SK-N-SH (cell line): Measurements from ENCODE around the gene CYB561D2. TPM values are rescaled to one million over a fixed set of nuclear protein-coding genes. Genes with fewer than 3 reads are reported as not detected.

Source experiments
- CTCF ChIA-PET: fragments of 300-600, 350-600 bp; formaldehyde crosslinking; extraction: SDS; loops from one replicate; lab custom pipeline; 2021; lab: Yijun Ruan, JAX
- POLR2A ChIA-PET: fragments of 350-600 bp; sonication (Branson Sonifier 250); formaldehyde crosslinking; extraction: SDS; loops from one replicate; lab custom pipeline; 2020; ENCODE audit warnings: antibody characterized with exemption, inconsistent platforms; lab: Yijun Ruan, JAX
- DNase-seq: peaks from one replicate; pipeline ENCODE4 v3.0.0; 2012
- H2AFZ ChIP-seq: fragments of 200-600 bp; sonication (generic); 2 replicates; pipeline ENCODE4 v1.8.1; 2016; ENCODE audit warnings: antibody characterized with exemption, mild to moderate bottlenecking, low read depth
- H3F3A ChIP-seq: fragments of 200-600 bp; sonication (generic); replicated peaks from 2 replicates; pipeline ENCODE3; 2016; ENCODE audit warnings: antibody characterized with exemption, mild to moderate bottlenecking; ENCODE audit not compliant: insufficient read depth
- H3K27ac ChIP-seq, 2 experiments: fragments of 200-500 bp in 1 of 2; fragments of 200-600 bp in 1 of 2; sonication (Bioruptor generic) in 1 of 2; sonication (generic), shearing (Covaris generic) in 1 of 2; 2 replicates each; pipeline versions ENCODE4 v1.5.1 to v1.6.1; 2014 to 2016; ENCODE audit warnings: low read depth in 2 of 2, inconsistent platforms in 1 of 2, low read length in 1 of 2, mild to moderate bottlenecking in 1 of 2, mixed read lengths in 1 of 2
- H3K27me3 ChIP-seq: fragments of 200-600 bp; sonication (generic), shearing (Covaris generic); 2 replicates; pipeline ENCODE4 v1.6.1; 2016; ENCODE audit warnings: mixed run types; ENCODE audit not compliant: insufficient read depth
- H3K36me3 ChIP-seq, 2 experiments: fragments of 200-500 bp in 1 of 2; fragments of 200-600 bp in 1 of 2; sonication (Bioruptor generic) in 1 of 2; sonication (generic) in 1 of 2; replicated peaks in 1 of 2; 2 replicates each; pipeline versions ENCODE3 to v1.5.1; 2014 to 2016; ENCODE audit warnings: low read length in 1 of 2, mild to moderate bottlenecking in 1 of 2; ENCODE audit not compliant: insufficient read depth in 2 of 2, control insufficient read depth in 1 of 2
- H3K4me1 ChIP-seq, 2 experiments: fragments of 200-500 bp in 1 of 2; fragments of 200-600 bp in 1 of 2; sonication (Bioruptor generic) in 1 of 2; sonication (generic), shearing (Covaris generic) in 1 of 2; 2 replicates each; pipeline versions ENCODE4 v1.5.1 to v1.6.1; 2014 to 2016; ENCODE audit warnings: low read depth in 1 of 2, low read length in 1 of 2, mixed run types in 1 of 2; ENCODE audit not compliant: insufficient read depth in 2 of 2, control insufficient read depth in 1 of 2
- H3K4me2 ChIP-seq: fragments of 200-600 bp; sonication (generic), shearing (Covaris generic); 2 replicates; pipeline ENCODE4 v1.6.1; 2017; ENCODE audit warnings: mixed run types
- H3K4me3 ChIP-seq, 2 experiments: fragments of 200-500 bp in 1 of 2; fragments of 200-600 bp in 1 of 2; sonication (Bioruptor generic) in 1 of 2; sonication (generic), shearing (Covaris generic) in 1 of 2; 2 replicates each; pipeline versions ENCODE4 v1.5.1 to v1.8.1; 2014 to 2016; ENCODE audit warnings: low read depth in 2 of 2, inconsistent platforms in 1 of 2, low read length in 1 of 2, mild to moderate bottlenecking in 1 of 2, mixed read lengths in 1 of 2, moderate library complexity in 1 of 2
- H3K79me2 ChIP-seq: fragments of 200-600 bp; sonication (generic); 2 replicates; pipeline ENCODE4 v1.8.1; 2017; ENCODE audit warnings: mild to moderate bottlenecking; ENCODE audit not compliant: insufficient read depth
- H3K9ac ChIP-seq: fragments of 200-600 bp; sonication (generic); 2 replicates; pipeline ENCODE4 v1.6.1; 2017; ENCODE audit warnings: mixed run types
- H3K9me2 ChIP-seq: fragments of 200-600 bp; sonication (generic); 2 replicates; pipeline ENCODE4 v1.6.1; 2017; ENCODE audit warnings: mixed run types
- H3K9me3 ChIP-seq: fragments of 200-600 bp; sonication (generic); 2 replicates; pipeline ENCODE4 v1.6.1; 2017; ENCODE audit warnings: mixed run types, mild to moderate bottlenecking, moderate library complexity
- H4K20me1 ChIP-seq: fragments of 200-600 bp; sonication (generic); 2 replicates; pipeline ENCODE4 v1.6.1; 2017; ENCODE audit warnings: mild to moderate bottlenecking, mixed run types; ENCODE audit not compliant: insufficient read depth
- CTCF ChIP-seq: fragments of 200-600 bp; sonication (generic); IDR thresholded peaks from 2 replicates; pipeline ENCODE4 v1.6.1; 2017; ENCODE audit warnings: antibody characterized with exemption, mild to moderate bottlenecking, moderate library complexity
- FOSL2 ChIP-seq: IDR thresholded peaks from 2 replicates; pipeline ENCODE4 v1.4.0; 2012; ENCODE audit warnings: low read depth, mild to moderate bottlenecking, moderate library complexity, borderline replicate concordance
- JUND ChIP-seq: IDR thresholded peaks from 2 replicates; pipeline ENCODE4 v1.4.0; 2012
- MAX ChIP-seq: IDR thresholded peaks from 2 replicates; pipeline ENCODE4 v1.4.0; 2012; ENCODE audit warnings: low read depth
- RAD21 ChIP-seq: IDR thresholded peaks from 2 replicates; pipeline ENCODE4 v1.6.1; 2012; ENCODE audit warnings: mild to moderate bottlenecking, low read length
- RCOR1 ChIP-seq: fragments of 150-350 bp; IDR thresholded peaks from 2 replicates; pipeline ENCODE4 v1.6.1; 2017; ENCODE audit warnings: antibody characterized with exemption, low read length
- RFX5 ChIP-seq: IDR thresholded peaks from 2 replicates; pipeline ENCODE4 v1.6.1; 2012; ENCODE audit warnings: mild to moderate bottlenecking, improper control_type of control experiment, low read length
- TCF12 ChIP-seq: IDR thresholded peaks from 2 replicates; pipeline ENCODE4 v1.4.0; 2012
- TEAD4 ChIP-seq: IDR thresholded peaks from 2 replicates; pipeline ENCODE4 v1.4.0; 2012; ENCODE audit warnings: mild to moderate bottlenecking, borderline replicate concordance; ENCODE audit not compliant: insufficient read depth
- USF1 ChIP-seq: IDR thresholded peaks from 2 replicates; pipeline ENCODE4 v1.4.0; 2012; ENCODE audit warnings: low read depth, borderline replicate concordance
- YY1 ChIP-seq: IDR thresholded peaks from 2 replicates; pipeline ENCODE4 v1.4.0; 2012; ENCODE audit warnings: low read depth, mild to moderate bottlenecking
- ZBTB33 ChIP-seq: IDR thresholded peaks from 2 replicates; pipeline ENCODE4 v1.4.0; 2012; ENCODE audit warnings: low read depth, borderline replicate concordance
- WGBS: methylation state at CpG from one replicate; pipeline ENCODE4 v1.1.6; 2017; ENCODE audit warnings: low lambda C conversion rate; 5-methylcytosine and 5-hydroxymethylcytosine counted together
- polyA plus RNA-seq, 3 experiments: library from polyadenylated mRNA; depleted of rRNA; stranded (reverse); fragments of >200 nt; gene quantifications; 2 replicates each; pipeline ENCODE4 v1.2.3, GENCODE V29; 2012

CYB561D2 gene
- polyA plus RNA-seq, 1 of the 3 experiments (the other 2 are of a cell fraction): 40.7 TPM

- peak; percentile 10; the same call in 1 of the 2 replicates for TF ChIP-seq RAD21
- TF ChIP-seq RFX5: no peak
- peaks cover 0 to 89% of the 10 kb centered on the region in 2 experiments; a peak in 2 of 4 replicates for H3K4me1 ChIP-seq
- no peak overlapping the region for H3K4me3 ChIP-seq
- H3K79me2 ChIP-seq: no peaks in the 10 kb centered on the region
- H2AFZ ChIP-seq: no peak overlapping the region
- H3K9ac ChIP-seq: no peak overlapping the region
- POLR2A ChIA-PET: interaction anchor here (1.0 kb wide), 1 partner anchor 13 kb away, joined by 3 read pairs; no protein-coding TSS in a partner anchor
- WGBS: 64% methylated on average over 7 of the region's 8 CpGs
- H3K27me3 ChIP-seq: no peaks in the 10 kb centered on the region
- no peaks in the 10 kb centered on the region for H3K9me3 ChIP-seq
- H3K9me2 ChIP-seq: no peaks in the 10 kb centered on the region
- H3K4me2 ChIP-seq: no peak overlapping the region
- H4K20me1 ChIP-seq: no peaks in the 10 kb centered on the region
- CTCF ChIA-PET: no interaction called here
- no peaks in the 10 kb centered on the region for H3F3A ChIP-seq
- DNase-seq: peak; percentile 72
- peak overlapping the region in 1 of 2 experiments; percentile 56; a peak in 2 of 4 replicates for H3K27ac ChIP-seq
- no peaks in the 10 kb centered on the region for H3K36me3 ChIP-seq
These were observed 21.7 kb downstream of the CYB561D2 start for GRCh38 chr3:50372349-50372748.

GRCh38 chr3:50373146-50374051 lies 22.7 kb downstream of the CYB561D2 start:
- no peak overlapping the region for H2AFZ ChIP-seq
- H3K27ac ChIP-seq: peak overlapping the region in 1 of 2 experiments; percentile 60; a peak in 2 of 4 replicates
- H3K36me3 ChIP-seq: no peaks in the 10 kb centered on the region
- H3K79me2 ChIP-seq: no peaks in the 10 kb centered on the region
- H3F3A ChIP-seq: no peaks in the 10 kb centered on the region
- H3K4me2 ChIP-seq: no peak overlapping the region
- no peak overlapping the region; a peak in 1 of 4 replicates for H3K4me3 ChIP-seq
- CTCF ChIA-PET: no interaction called here
- TF ChIP-seq USF1: no peak
- TF ChIP-seq YY1: no peak
- TF ChIP-seq FOSL2: no peak
- no peak for TF ChIP-seq JUND
- no peak for TF ChIP-seq ZBTB33
- no peak for TF ChIP-seq CTCF
- TF ChIP-seq TEAD4: no peak
- TF ChIP-seq MAX: no peak
- TF ChIP-seq TCF12: no peak
- TF ChIP-seq RCOR1: no peak
- H3K9ac ChIP-seq: no peak overlapping the region
- H3K9me2 ChIP-seq: no peaks in the 10 kb centered on the region
- POLR2A ChIA-PET: no interaction called here
- DNase-seq: no peak
- H4K20me1 ChIP-seq: no peaks in the 10 kb centered on the region
- WGBS: 60% methylated on average over 12 of the region's 12 CpGs
- peaks cover 0 to 94% of the 10 kb centered on the region in 2 experiments; a peak in 2 of 4 replicates for H3K4me1 ChIP-seq
- H3K9me3 ChIP-seq: no peaks in the 10 kb centered on the region
- H3K27me3 ChIP-seq: no peaks in the 10 kb centered on the region
